ENCODE results near the gene LRRC46. TPM values are rescaled to one million over a fixed set of nuclear protein-coding genes. Genes with fewer than 3 reads are reported as not detected.

Gene LRRC46
- total RNA-seq, 1 experiment from 2014 or later = 0.31 TPM

DNA sequence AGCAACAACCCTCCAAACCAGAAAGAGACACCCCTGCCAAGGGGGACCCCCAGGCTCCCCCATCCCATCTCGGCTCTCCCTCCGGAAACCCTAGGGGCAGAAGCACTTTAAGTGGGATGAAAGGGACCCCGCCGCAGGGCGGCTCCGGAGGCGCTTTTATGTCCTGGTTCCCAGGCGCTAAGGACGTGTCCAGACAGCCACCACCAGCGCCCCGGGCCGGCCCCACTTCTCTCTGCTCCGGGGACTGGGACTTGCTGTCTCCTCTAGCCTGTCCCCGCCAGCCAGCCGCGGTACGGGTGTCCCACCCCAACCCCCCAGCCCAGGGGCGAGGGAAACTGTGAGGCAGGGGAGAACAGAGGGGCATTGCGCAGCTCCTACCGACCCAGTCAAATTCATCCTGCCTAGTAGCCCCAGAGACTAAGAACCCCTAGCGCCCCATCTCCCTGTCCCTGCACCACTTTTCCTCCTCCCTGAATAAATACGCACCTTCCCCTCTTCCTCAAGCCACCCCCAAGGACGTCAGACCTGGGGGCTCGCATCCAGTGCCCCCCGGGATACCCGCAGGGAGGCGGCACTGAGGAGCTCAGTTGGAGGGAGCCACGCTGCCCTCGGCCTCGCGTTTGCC, 15.4 kb downstream of the LRRC46 start:
- H3K36me3 Mint-ChIP-seq (ENCODE audit: insufficient read depth in 1 of 3, low read depth in 3 of 3) = peaks cover 0 to 2% (median 0%) of the 10 kb centered on the region in 3 experiments; a peak in 1 of 7 replicates
- peaks cover 22% of the 10 kb centered on the region for H3K23me2 ChIP-seq (ENCODE audit: insufficient read length, low read depth, low read length, poor library complexity, severe bottlenecking)
- no peak overlapping the region for H3K18ac ChIP-seq (ENCODE audit: insufficient read length, low read depth, low read length)
- no peak overlapping the region for H3K27ac ChIP-seq (ENCODE audit: insufficient read length, low read depth, low read length)
- H4K8ac ChIP-seq (replicated peaks; ENCODE audit: insufficient read length, low read depth, low read length) = no peak overlapping the region
- peak overlapping the region; percentile 55 for H3K4me2 ChIP-seq (ENCODE audit: insufficient read depth, insufficient read length, low read length)
- no peak overlapping the region for H2BK12ac ChIP-seq (ENCODE audit: insufficient read length, low read depth, low read length)
- no peak overlapping the region for H3K14ac ChIP-seq (ENCODE audit: insufficient read depth, low read length)
- H4K20me1 ChIP-seq (ENCODE audit: control insufficient read depth, insufficient read depth, insufficient read length) = no peaks in the 10 kb centered on the region
- H3K27me3 Mint-ChIP-seq (ENCODE audit: low read depth) = peaks cover 78% of the 10 kb centered on the region
- no peak overlapping the region for H2BK5ac ChIP-seq (ENCODE audit: insufficient read length, low read length)
- H3K79me2 ChIP-seq (ENCODE audit: insufficient read depth, low read length) = no peaks in the 10 kb centered on the region
- peak overlapping the region; percentile 55 to 78 for H3K4me3 Mint-ChIP-seq
- TF ChIP-seq, protein P1, sequence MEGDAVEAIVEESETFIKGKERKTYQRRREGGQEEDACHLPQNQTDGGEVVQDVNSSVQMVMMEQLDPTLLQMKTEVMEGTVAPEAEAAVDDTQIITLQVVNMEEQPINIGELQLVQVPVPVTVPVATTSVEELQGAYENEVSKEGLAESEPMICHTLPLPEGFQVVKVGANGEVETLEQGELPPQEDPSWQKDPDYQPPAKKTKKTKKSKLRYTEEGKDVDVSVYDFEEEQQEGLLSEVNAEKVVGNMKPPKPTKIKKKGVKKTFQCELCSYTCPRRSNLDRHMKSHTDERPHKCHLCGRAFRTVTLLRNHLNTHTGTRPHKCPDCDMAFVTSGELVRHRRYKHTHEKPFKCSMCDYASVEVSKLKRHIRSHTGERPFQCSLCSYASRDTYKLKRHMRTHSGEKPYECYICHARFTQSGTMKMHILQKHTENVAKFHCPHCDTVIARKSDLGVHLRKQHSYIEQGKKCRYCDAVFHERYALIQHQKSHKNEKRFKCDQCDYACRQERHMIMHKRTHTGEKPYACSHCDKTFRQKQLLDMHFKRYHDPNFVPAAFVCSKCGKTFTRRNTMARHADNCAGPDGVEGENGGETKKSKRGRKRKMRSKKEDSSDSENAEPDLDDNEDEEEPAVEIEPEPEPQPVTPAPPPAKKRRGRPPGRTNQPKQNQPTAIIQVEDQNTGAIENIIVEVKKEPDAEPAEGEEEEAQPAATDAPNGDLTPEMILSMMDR (conservative IDR thresholded peaks at IDR 0.05) = no peak
- H2BK20ac ChIP-seq (ENCODE audit: low read depth, low read length, poor library complexity, severe bottlenecking) = no peak overlapping the region
- H3K56ac ChIP-seq (ENCODE audit: insufficient read length, low read depth, low read length) = no peak overlapping the region
- H3K9me3 ChIP-seq (ENCODE audit: control insufficient read depth, low read depth, low read length) = no peaks in the 10 kb centered on the region
- no peak overlapping the region for H2AFZ ChIP-seq (ENCODE audit: low read length)
- H3K79me1 ChIP-seq (ENCODE audit: insufficient read depth, low read depth, low read length, poor library complexity, severe bottlenecking) = no peaks in the 10 kb centered on the region
- no peak overlapping the region for H3T11ph ChIP-seq (ENCODE audit: low read length)
- H3K23ac ChIP-seq (ENCODE audit: insufficient read length, low read depth, low read length) = no peak overlapping the region
- H3K27ac Mint-ChIP-seq = peak overlapping the region in 1 of 3 experiments; percentile 22; a peak in 1 of 7 replicates
- H3K9ac ChIP-seq (ENCODE audit: extremely low read depth, insufficient read length, low read length) = no peak overlapping the region
- no peak overlapping the region for H2AK5ac ChIP-seq (ENCODE audit: insufficient read length, low read length)
- no peak overlapping the region for H2BK15ac ChIP-seq (ENCODE audit: low read depth, low read length)
- H3K4me1 Mint-ChIP-seq = peaks cover 32 to 53% of the 10 kb centered on the region in 2 experiments
- H3K9me3 Mint-ChIP-seq = no peaks in the 10 kb centered on the region; a peak in 1 of 5 replicates
- no peak overlapping the region for H4K5ac ChIP-seq (ENCODE audit: insufficient read length, low read depth, low read length)
- peaks cover 44% of the 10 kb centered on the region for H3K27me3 ChIP-seq (ENCODE audit: insufficient read depth, low read length)
- peaks cover 4% of the 10 kb centered on the region; the same call in 1 of the 2 replicates for H3K4me1 ChIP-seq (ENCODE audit: insufficient read depth, low read length)
- DNase-seq = peak; percentile 72
- no peak overlapping the region for H4K91ac ChIP-seq (ENCODE audit: insufficient read length, low read depth, low read length)
- no CpG with 5 or more reads among the region's 31 CpGs for WGBS (ENCODE audit: extremely low coverage, insufficient read length, low lambda C conversion rate)
- no peak overlapping the region for H2BK120ac ChIP-seq (ENCODE audit: low read depth, low read length, poor library complexity, severe bottlenecking)
- no peak overlapping the region for H3K4ac ChIP-seq (ENCODE audit: low read depth, low read length)

Measured in H9 (cell line).